GM21526 (cell line): ENCODE results near the gene FHOD3.
"Not testable (repeated sequence)": the region's sequence is repeated elsewhere in the genome, so short reads cannot be mapped to it uniquely, and the experiment has no call there.

Source experiments
- ATAC-seq: cut with Tn5 transposase; IDR thresholded peaks from one replicate; pipeline ENCODE4 v1.9.1; 2021; ENCODE audit warnings: moderate library complexity; ENCODE audit not compliant: unreplicated experiment, low FRiP score

FHOD3 gene

GRCh38 chr18:36758623-36759022 lies 461.1 kb downstream of the FHOD3 start:
- ATAC-seq: no peak

GRCh38 chr18:36759167-36759776 lies 461.8 kb downstream of the FHOD3 start:
- ATAC-seq: no peak

GRCh38 chr18:36760598-36760997 lies 463.1 kb downstream of the FHOD3 start:
- no peak for ATAC-seq

GRCh38 chr18:36761186-36761698 lies 463.7 kb downstream of the FHOD3 start:
- ATAC-seq: no peak

GRCh38 chr18:36762074-36762473 lies 464.6 kb downstream of the FHOD3 start:
- ATAC-seq: no peak

- ATAC-seq: not testable (repeated sequence)
These were observed 465.5 kb downstream of the FHOD3 start for GRCh38 chr18:36762965-36763364.

- no peak for ATAC-seq
These were observed 469.3 kb downstream of the FHOD3 start for GRCh38 chr18:36766836-36767235.

GRCh38 chr18:36769172-36769571 lies 471.7 kb downstream of the FHOD3 start:
- ATAC-seq: no peak

- ATAC-seq: no peak
These were observed 472.2 kb downstream of the FHOD3 start for GRCh38 chr18:36769611-36770314.

GRCh38 chr18:36770315-36770946 lies 472.9 kb downstream of the FHOD3 start:
- no peak for ATAC-seq

- peak; percentile 60 for ATAC-seq
These were observed 473.7 kb downstream of the FHOD3 start for GRCh38 chr18:36771245-36771644.

- no peak for ATAC-seq
These were observed 474.8 kb downstream of the FHOD3 start for GRCh38 chr18:36772241-36772723.

GRCh38 chr18:36775396-36775795 lies 477.9 kb downstream of the FHOD3 start:
- ATAC-seq: no peak

- ATAC-seq: no peak
These were observed 479.1 kb downstream of the FHOD3 start for GRCh38 chr18:36776650-36777049.

- no peak for ATAC-seq
These were observed 480.1 kb downstream of the FHOD3 start for GRCh38 chr18:36777566-36777965.

- no peak for ATAC-seq
These were observed 483.2 kb downstream of the FHOD3 start for GRCh38 chr18:36780748-36781147.

- ATAC-seq: no peak
These were observed 485.2 kb downstream of the FHOD3 start for GRCh38 chr18:36782710-36783109.

GRCh38 chr18:36783792-36784191 lies 486.3 kb downstream of the FHOD3 start:
- no peak for ATAC-seq

GRCh38 chr18:36786686-36787085 lies 489.2 kb downstream of the FHOD3 start:
- ATAC-seq: no peak

- ATAC-seq: no peak
These were observed 495.2 kb downstream of the FHOD3 start for GRCh38 chr18:36792634-36793283.
